ENCODE results near the gene SMARCAL1.

DNA sequence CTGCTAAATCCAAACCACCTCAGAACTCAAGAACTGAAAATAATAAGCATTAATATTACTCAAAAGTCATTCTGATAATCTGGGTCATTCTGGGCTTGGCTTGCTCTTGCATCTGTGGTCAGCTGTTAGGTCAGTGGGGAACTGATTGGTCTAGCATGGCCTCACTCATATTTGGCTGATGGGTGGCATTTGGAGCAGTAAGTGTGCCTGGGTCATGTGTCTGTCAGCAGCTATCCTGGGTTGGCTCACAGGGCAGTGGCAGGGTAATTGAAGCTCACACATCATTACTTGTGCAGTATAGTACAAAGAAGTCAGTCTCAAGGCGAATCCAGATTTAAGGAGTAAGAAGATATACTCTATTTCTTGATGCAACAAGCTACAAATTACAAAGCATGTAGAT lies 95.9 kb downstream of the SMARCAL1 start:
- TF ChIP-seq POLR2AphosphoS5 (IDR thresholded peaks at IDR 0.05) (no peak), POLR2A (IDR thresholded peaks at IDR 0.05) (no peak)
- TF ChIP-seq, protein P1, sequence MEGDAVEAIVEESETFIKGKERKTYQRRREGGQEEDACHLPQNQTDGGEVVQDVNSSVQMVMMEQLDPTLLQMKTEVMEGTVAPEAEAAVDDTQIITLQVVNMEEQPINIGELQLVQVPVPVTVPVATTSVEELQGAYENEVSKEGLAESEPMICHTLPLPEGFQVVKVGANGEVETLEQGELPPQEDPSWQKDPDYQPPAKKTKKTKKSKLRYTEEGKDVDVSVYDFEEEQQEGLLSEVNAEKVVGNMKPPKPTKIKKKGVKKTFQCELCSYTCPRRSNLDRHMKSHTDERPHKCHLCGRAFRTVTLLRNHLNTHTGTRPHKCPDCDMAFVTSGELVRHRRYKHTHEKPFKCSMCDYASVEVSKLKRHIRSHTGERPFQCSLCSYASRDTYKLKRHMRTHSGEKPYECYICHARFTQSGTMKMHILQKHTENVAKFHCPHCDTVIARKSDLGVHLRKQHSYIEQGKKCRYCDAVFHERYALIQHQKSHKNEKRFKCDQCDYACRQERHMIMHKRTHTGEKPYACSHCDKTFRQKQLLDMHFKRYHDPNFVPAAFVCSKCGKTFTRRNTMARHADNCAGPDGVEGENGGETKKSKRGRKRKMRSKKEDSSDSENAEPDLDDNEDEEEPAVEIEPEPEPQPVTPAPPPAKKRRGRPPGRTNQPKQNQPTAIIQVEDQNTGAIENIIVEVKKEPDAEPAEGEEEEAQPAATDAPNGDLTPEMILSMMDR (IDR thresholded peaks at IDR 0.05), result no peak
